Heart left ventricle (tissue), 16 donors: ENCODE results near the gene GPR135. TPM values are rescaled to one million over a fixed set of nuclear protein-coding genes. Genes with fewer than 3 reads are reported as not detected.

Experiments used
- ATAC-seq, 4 donors: fragments of 200-7000 bp; cut with Tn5 transposase; one replicate each; pipeline ENCODE4 v1.9.1; 2020 to 2022; ENCODE audit warnings: moderate library complexity in 4 of 4, mild to moderate bottlenecking in 3 of 4, moderate number of reproducible peaks in 1 of 4
- DNase-seq, 5 donors: peaks; one replicate each; pipeline ENCODE4 v3.0.0-alpha.2; 2020
- H3K27ac ChIP-seq, 12 donors: fragments of 200-600 bp; sonication (generic) in 4 of 12; one replicate each; pipeline versions ENCODE4 v1.5.0 to v1.8.0; 2016 to 2022; ENCODE audit warnings: mild to moderate bottlenecking in 2 of 12
- H3K27me3 ChIP-seq, 9 donors: fragments of 200-600 bp; sonication (generic) in 2 of 9; one replicate each; pipeline versions ENCODE4 v1.5.1 to v1.8.0; 2016 to 2022; ENCODE audit warnings: mild to moderate bottlenecking in 3 of 9
- H3K36me3 ChIP-seq, 9 donors: fragments of 200-600 bp; sonication (generic) in 2 of 9; one replicate each; pipeline versions ENCODE4 v1.5.0 to v1.8.0; 2018 to 2022; ENCODE audit warnings: mild to moderate bottlenecking in 2 of 9
- H3K4me1 ChIP-seq, 12 donors: fragments of 200-600 bp; sonication (generic) in 4 of 12; one replicate each; pipeline versions ENCODE4 v1.5.0 to v1.8.0; 2016 to 2022; ENCODE audit warnings: mild to moderate bottlenecking in 3 of 12
- H3K4me3 ChIP-seq, 12 donors: fragments of 200-600 bp; sonication (generic) in 4 of 12; one replicate each; pipeline versions ENCODE4 v1.5.0 to v1.8.0; 2017 to 2022; ENCODE audit warnings: mild to moderate bottlenecking in 9 of 12, moderate library complexity in 4 of 12
- H3K9me3 ChIP-seq, 12 donors: fragments of 200-600 bp; sonication (generic) in 4 of 12; one replicate each; pipeline versions ENCODE4 v1.5.0 to v1.8.0; 2016 to 2022; ENCODE audit warnings: mild to moderate bottlenecking in 1 of 12
- CTCF ChIP-seq, 12 donors: fragments of 200-600 bp; sonication (generic) in 4 of 12; IDR thresholded peaks; one replicate each; pipeline versions ENCODE4 v1.5.0 to v1.8.0; 2018 to 2022; ENCODE audit warnings: antibody characterized with exemption in 12 of 12, mild to moderate bottlenecking in 5 of 12
- POLR2A ChIP-seq, 2 donors: fragments of 450-650 bp; IDR thresholded peaks; one replicate each; pipeline ENCODE4 v1.6.1; 2017; ENCODE audit warnings: antibody characterized with exemption in 2 of 2, mild to moderate bottlenecking in 2 of 2, moderate library complexity in 2 of 2
- WGBS, 4 donors: extraction: QIAGEN DNeasy Blood & Tissue Kit in 2 of 4; methylation state at CpG; one replicate each; pipeline versions ENCODE4 v1.1.5 to v1.1.7; 2013 to 2018; 5-methylcytosine and 5-hydroxymethylcytosine counted together
- intact Hi-C, 10 donors: fragments of 100-400 bp; cut with DNase I; formaldehyde crosslinking; loops; one replicate each; pipeline versions ENCODE4 v1.11.1 to v1.14.2; 2022
- polyA plus RNA-seq, 2 donors: library from polyadenylated mRNA; stranded (reverse); fragments of 200-250 nt; gene quantifications; one replicate each; pipeline ENCODE4 v1.2.3, GENCODE V29; 2013
- total RNA-seq, 9 donors: library from RNA; depleted of rRNA in 2 of 9; stranded (reverse); fragments of >200 nt in 2 of 9; fragmentation: NEBNext Ultra II Directional in 3 of 9; extraction: Animal tissue kit (Norgen Biotek cat#: 25700) in 3 of 9; gene quantifications; one replicate each; pipeline versions ENCODE4 v1.1.0 to v1.2.4, GENCODE V29; 2016 to 2023
- donor health status: ischemic (EF 13 %, LVEDD 7.1; RV severe dilation, severe dysfunction).
- donor health status: healthy with polysubstance abuse.
- donor health status: DM: no; HTN: yes; CAD: no.
- donor health status: DM: no; HTN: no; CAD: no.
- donor health status: ischemic (EF 25% LVEDD 6.9; RV normal size, moderate dysfunction).
- donor health status: ischemic (EF 25% LVEDD 5.7; RV mildly dilated, moderate dysfunction).
- donor health status: healthy.
- donor health status: DM: yes; HTN: yes; CAD: no.
- donor health status: ischemic (EF 35%, LVEDD 5.7; RV mildly dilated, moderate dysfunction).
- donor health status: nonischemic (EF 11% LVEDD 7.7; RV severe dilation, severe dysfunction).
- donor health status: DM: yes; HTN: yes; CAD: no.
- donor health status: PGD.
- donor health status: ischemic (EF 29% LVEDD 5.4; RV normal size, mild dysfunction).
- donor health status: nonischemic (EF 23%, LVEDD 6.1; RV moderate dilation, normal function).

GPR135 gene
- total and polyA plus RNA-seq, 11 donors, result 0.84 to 2.7 (median 2.1) TPM

- H3K4me1 ChIP-seq, result peaks cover 0 to 5% (median 0%) of the 10 kb centered on the region in 12 donors
- no peak overlapping the region for H3K27ac ChIP-seq
- DNase-seq (no peak), ATAC-seq (no peak)
- H3K36me3 ChIP-seq, result peaks cover 0 to 43% (median 19%) of the 10 kb centered on the region in 9 donors
- no peak for TF ChIP-seq POLR2A (IDR thresholded peaks at IDR 0.05)
- no peak for TF ChIP-seq CTCF (IDR thresholded peaks at IDR 0.05)
- no peak overlapping the region for H3K4me3 ChIP-seq
- H3K27me3 ChIP-seq, result no peaks in the 10 kb centered on the region
- H3K9me3 ChIP-seq, result no peaks in the 10 kb centered on the region
- 88 to 100% (median 98%) methylated on average over 2 of the region's 2 CpGs for WGBS, 4 donors
- intact Hi-C loops, result no loop called here
Observed at GRCh38 chr14:59458486-59458885, 6.7 kb downstream of the GPR135 start.

- DNase-seq, result no peak
- intact Hi-C loops, result no loop called here
Observed at GRCh38 chr14:59455411-59455810, 9.8 kb downstream of the GPR135 start.

DNA sequence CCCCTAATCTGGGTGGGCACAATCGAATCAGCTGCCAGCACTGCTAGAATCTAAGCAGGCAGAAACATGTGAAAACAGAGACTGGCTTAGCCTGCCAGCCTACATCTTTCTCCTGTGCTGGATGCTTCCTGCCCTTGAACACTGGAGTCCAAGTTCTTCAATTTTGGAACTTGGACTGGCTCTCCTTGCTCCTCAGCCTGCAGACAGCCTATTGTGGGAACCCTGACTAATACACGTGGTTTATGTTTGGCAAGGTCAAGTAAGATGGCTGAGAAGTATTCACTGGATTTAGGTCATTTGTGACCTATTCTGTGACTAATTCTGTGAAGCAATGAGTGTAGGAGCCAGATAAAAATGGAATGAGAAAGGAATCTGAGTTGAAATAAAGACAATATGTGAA lies 11.0 kb downstream of the GPR135 start:
- WGBS, 4 donors, result 43 to 67% (median 53%) methylated on average over 2 of the region's 2 CpGs
- no peak for TF ChIP-seq CTCF (IDR thresholded peaks at IDR 0.05)
- no peak for TF ChIP-seq POLR2A (IDR thresholded peaks at IDR 0.05)
- peaks cover 0 to 28% (median 13%) of the 10 kb centered on the region in 9 donors for H3K36me3 ChIP-seq
- H3K4me1 ChIP-seq, result peaks cover 0 to 5% (median 0%) of the 10 kb centered on the region in 12 donors
- ATAC-seq, result peak; percentile 67 to 96 (median 90)
- peak overlapping the region in 4 of 12 donors; percentile 38 to 49 (median 42) for H3K27ac ChIP-seq
- intact Hi-C loops, result no loop called here
- H3K27me3 ChIP-seq, result no peaks in the 10 kb centered on the region
- peak in 2 of 5 donors; percentile 15 to 34 for DNase-seq
- H3K9me3 ChIP-seq, result no peaks in the 10 kb centered on the region
- H3K4me3 ChIP-seq, result no peak overlapping the region

More at GRCh38 chr14:59455411-59455810, 9.8 kb downstream of the GPR135 start:
- WGBS, 4 donors, result 90 to 97% (median 94%) methylated on average over 1 of the region's 1 CpG
- Histone ChIP-seq H3K27ac (no peak overlapping the region), H3K27me3 (no peaks in the 10 kb centered on the region), H3K36me3 (peaks cover 0 to 35% (median 16%) of the 10 kb centered on the region in 9 donors), H3K9me3 (no peaks in the 10 kb centered on the region), H3K4me1 (peaks cover 0 to 5% (median 0%) of the 10 kb centered on the region in 12 donors), H3K4me3 (no peak overlapping the region)
- peak in 1 of 4 donors; percentile 79 for ATAC-seq
- no peak for TF ChIP-seq CTCF (IDR thresholded peaks at IDR 0.05)

DNA sequence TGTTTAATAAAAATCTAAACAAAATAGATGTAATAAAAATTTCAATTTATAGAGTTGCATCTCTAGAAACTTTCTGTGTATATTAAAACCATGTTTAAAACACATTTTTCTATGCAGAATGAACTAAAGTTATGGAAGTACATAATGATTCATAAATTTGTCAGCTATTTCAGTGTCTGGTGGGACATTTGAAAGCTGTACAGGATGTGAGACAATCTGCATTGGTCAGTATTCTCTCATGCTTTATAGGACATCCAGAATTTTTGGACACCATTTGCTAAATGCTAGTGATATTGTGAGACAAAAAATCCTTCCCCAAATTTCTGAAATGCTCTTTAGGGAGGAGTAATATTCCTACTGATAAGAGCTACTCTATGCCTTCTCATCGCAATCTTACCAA lies 13.3 kb downstream of the GPR135 start:
- H3K36me3 ChIP-seq, result peaks cover 0 to 19% (median 6%) of the 10 kb centered on the region in 9 donors
- no peak overlapping the region for H3K27ac ChIP-seq
- ATAC-seq, result no peak
- H3K27me3 ChIP-seq, result no peaks in the 10 kb centered on the region
- WGBS, 4 donors, result 90 to 97% (median 93%) methylated on average over 1 of the region's 1 CpG
- peaks cover 0 to 5% (median 0%) of the 10 kb centered on the region in 12 donors for H3K4me1 ChIP-seq
- H3K4me3 ChIP-seq, result no peak overlapping the region
- H3K9me3 ChIP-seq, result no peaks in the 10 kb centered on the region
- intact Hi-C loops, result no loop called here
- no peak for DNase-seq
- no peak for TF ChIP-seq POLR2A (IDR thresholded peaks at IDR 0.05)
- no peak for TF ChIP-seq CTCF (IDR thresholded peaks at IDR 0.05)
